Natural killer cell (primary cell): ENCODE data around the gene ZNF565. TPM values are rescaled to one million over a fixed set of nuclear protein-coding genes. Genes with fewer than 3 reads are reported as not detected.
A peak's percentile ranks its signal among the peaks of the same experiment; 100 is the strongest.
"Not testable (repeated sequence)": the region's sequence is repeated elsewhere in the genome, so short reads cannot be mapped to it uniquely, and the experiment has no call there.

Experiments
- ATAC-seq, 3 donors: fragments of 150-1000 bp in 2 of 3; fragments of 200-7000 bp in 1 of 3; cut with Tn5 transposase; 1 replicate in 1 of 3; 2 replicates in 2 of 3; pipeline ENCODE4 v1.10.0; 2021; ENCODE audit warnings: mild to moderate bottlenecking in 2 of 3, moderate library complexity in 2 of 3
- DNase-seq, 2 donors: peaks; one replicate each; pipeline versions ENCODE4 v3.0.0 to v3.0.0-alpha.2; 2013 to 2021; ENCODE audit warnings: mixed read lengths in 1 of 2
- H3K27ac ChIP-seq: one replicate; pipeline ENCODE4 v1.5.1; 2013; ENCODE audit warnings: mild to moderate bottlenecking, low read length
- H3K27me3 ChIP-seq: one replicate; pipeline ENCODE4 v1.6.1; 2013; ENCODE audit warnings: low read length; ENCODE audit not compliant: control insufficient read depth, insufficient read depth
- H3K36me3 ChIP-seq: one replicate; pipeline ENCODE4 v1.6.1; 2013; ENCODE audit warnings: low read length; ENCODE audit not compliant: control insufficient read depth, insufficient read depth
- H3K4me1 ChIP-seq: one replicate; pipeline ENCODE4 v1.6.1; 2013; ENCODE audit warnings: low read length; ENCODE audit not compliant: control insufficient read depth, insufficient read depth
- H3K4me3 ChIP-seq: one replicate; pipeline ENCODE4 v1.5.1; 2013; ENCODE audit warnings: low read length
- H3K9me3 ChIP-seq: one replicate; pipeline ENCODE4 v1.6.1; 2013; ENCODE audit warnings: low read length; ENCODE audit not compliant: control insufficient read depth, insufficient read depth
- H3K27ac Mint-ChIP-seq, 2 donors: one replicate each; pipeline ENCODE4 v1.8.0; 2022; ENCODE audit warnings: mild to moderate bottlenecking in 2 of 2, mixed read lengths in 2 of 2, moderate library complexity in 1 of 2
- H3K27me3 Mint-ChIP-seq, 2 donors: one replicate each; pipeline ENCODE4 v1.8.0; 2022; ENCODE audit warnings: low read depth in 2 of 2, mixed read lengths in 2 of 2
- H3K36me3 Mint-ChIP-seq: one replicate; pipeline ENCODE4 v1.8.0; 2022; ENCODE audit warnings: mixed read lengths
- H3K4me1 Mint-ChIP-seq, 2 donors: one replicate each; pipeline ENCODE4 v1.8.0; 2022; ENCODE audit warnings: mixed read lengths in 2 of 2
- H3K4me3 Mint-ChIP-seq: one replicate; pipeline ENCODE4 v1.8.0; 2022; ENCODE audit warnings: mild to moderate bottlenecking, moderate library complexity, mixed read lengths
- H3K9me3 Mint-ChIP-seq, 2 donors: one replicate each; pipeline ENCODE4 v1.8.0; 2022; ENCODE audit warnings: mixed read lengths in 2 of 2
- CTCF ChIP-seq: fragments of 200-600 bp; IDR thresholded peaks from one replicate; pipeline ENCODE4 v1.8.0; 2022; ENCODE audit warnings: antibody characterized with exemption
- WGBS: methylation state at CpG from one replicate; pipeline ENCODE4 v1.1.7; 2013; ENCODE audit warnings: missing lambda C conversion rate; ENCODE audit not compliant: insufficient coverage; 5-methylcytosine and 5-hydroxymethylcytosine counted together
- intact Hi-C: fragments of 100-400 bp; cut with micrococcal nuclease; formaldehyde crosslinking; loops from one replicate; pipeline ENCODE4 v1.14.2; 2022
- total RNA-seq, 4 donors: library from RNA; stranded (reverse); fragments of 120-200 nt in 1 of 4; gene quantifications; one replicate each; pipeline versions ENCODE4 v1.2.3 to v1.2.4, GENCODE V29; 2013 to 2022

Gene ZNF565
- total RNA-seq, 3 donors from 2014 or later (not counting 1 experiment from before 2014, with no cell fraction given) = 7.7 to 19.1 (median 10.5) TPM

- no peak for ATAC-seq
- H3K27me3 ChIP-seq = no peaks in the 10 kb centered on the region
- Mint-ChIP-seq H3K4me1 (no peaks in the 10 kb centered on the region), H3K9me3 (peaks cover 4 to 28% of the 10 kb centered on the region in 2 donors), H3K27ac (no peak overlapping the region), H3K4me3 (no peak overlapping the region), H3K27me3 (no peaks in the 10 kb centered on the region), H3K36me3 (peaks cover 82% of the 10 kb centered on the region)
- TF ChIP-seq CTCF = no peak
- H3K4me1 ChIP-seq = no peaks in the 10 kb centered on the region
- no peak for DNase-seq
- WGBS = 100% methylated on average over 2 of the region's 6 CpGs
- peaks cover 56% of the 10 kb centered on the region for H3K36me3 ChIP-seq
- no peak overlapping the region for H3K27ac ChIP-seq
- intact Hi-C loops = no loop called here
- H3K4me3 ChIP-seq = no peak overlapping the region
- peaks cover 70% of the 10 kb centered on the region for H3K9me3 ChIP-seq
These were observed 22.0 kb upstream of the ZNF565 start for GRCh38 chr19:36236304-36236945.

GRCh38 chr19:36233626-36234025 is 19.2 kb upstream of the ZNF565 start:
- H3K4me3 Mint-ChIP-seq, H3K27me3 ChIP-seq: not testable (repeated sequence)
- peaks cover 47% of the 10 kb centered on the region for H3K9me3 ChIP-seq

DNA sequence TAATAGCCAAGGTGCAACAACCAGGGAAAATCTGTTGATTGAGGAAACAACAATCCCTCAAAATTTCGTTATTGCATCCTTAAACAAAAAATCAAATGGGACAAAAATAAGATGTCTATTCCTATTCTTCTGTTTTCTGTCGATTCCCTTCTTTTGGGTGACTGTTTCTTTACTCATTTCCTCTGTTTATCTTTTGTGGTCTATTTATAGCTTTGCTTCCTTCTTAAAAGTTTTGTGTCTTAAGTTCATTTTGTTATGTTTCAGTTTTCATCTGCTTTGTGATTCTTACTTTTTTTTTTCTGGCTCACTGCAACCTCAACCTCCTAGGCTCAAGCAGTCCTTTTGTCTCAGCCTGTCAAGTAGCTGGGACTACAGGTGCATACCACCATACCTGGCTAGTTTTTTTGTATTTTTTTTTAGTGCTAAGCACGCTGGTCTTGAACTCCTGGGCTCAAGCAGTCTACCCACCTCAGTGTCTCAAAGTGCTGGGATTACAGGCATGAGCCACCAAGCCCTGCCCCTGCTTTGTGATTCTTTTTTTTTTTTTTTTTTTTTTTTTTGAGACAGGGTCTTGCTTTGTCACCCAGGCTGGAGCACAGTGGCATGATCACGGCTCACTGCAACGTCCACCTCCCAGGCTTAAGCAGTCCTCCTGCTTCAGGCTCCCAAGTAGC is 10.9 kb upstream of the ZNF565 start:
- Mint-ChIP-seq H3K36me3 (peaks cover 39% of the 10 kb centered on the region), H3K4me1 (peaks cover 22 to 34% of the 10 kb centered on the region in 2 donors), H3K4me3 (no peak overlapping the region), H3K9me3 (no peaks in the 10 kb centered on the region), H3K27ac (peak overlapping the region; percentile 3 to 52), H3K27me3 (no peaks in the 10 kb centered on the region)
- no peak for TF ChIP-seq CTCF
- 84% methylated on average over 4 of the region's 5 CpGs for WGBS
- Histone ChIP-seq H3K36me3 (peaks cover 44% of the 10 kb centered on the region), H3K9me3 (no peaks in the 10 kb centered on the region), H3K4me3 (no peak overlapping the region), H3K4me1 (peaks cover 3% of the 10 kb centered on the region), H3K27me3 (no peaks in the 10 kb centered on the region), H3K27ac (no peak overlapping the region)
- intact Hi-C loops = no loop called here
- no peak for ATAC-seq
- DNase-seq = no peak

More at GRCh38 chr19:36233626-36234025, 19.2 kb upstream of the ZNF565 start:
- intact Hi-C loops, ATAC-seq, H3K4me3 ChIP-seq, DNase-seq, H3K27ac Mint-ChIP-seq, H3K4me1 ChIP-seq, H3K27me3 Mint-ChIP-seq, H3K27ac ChIP-seq, H3K4me1 Mint-ChIP-seq: not testable (repeated sequence)
- 100% methylated on average over 2 of the region's 7 CpGs for WGBS
- Mint-ChIP-seq H3K9me3 (peaks cover 2 to 16% of the 10 kb centered on the region in 2 donors), H3K36me3 (peaks cover 86% of the 10 kb centered on the region)
- peaks cover 79% of the 10 kb centered on the region for H3K36me3 ChIP-seq

DNA sequence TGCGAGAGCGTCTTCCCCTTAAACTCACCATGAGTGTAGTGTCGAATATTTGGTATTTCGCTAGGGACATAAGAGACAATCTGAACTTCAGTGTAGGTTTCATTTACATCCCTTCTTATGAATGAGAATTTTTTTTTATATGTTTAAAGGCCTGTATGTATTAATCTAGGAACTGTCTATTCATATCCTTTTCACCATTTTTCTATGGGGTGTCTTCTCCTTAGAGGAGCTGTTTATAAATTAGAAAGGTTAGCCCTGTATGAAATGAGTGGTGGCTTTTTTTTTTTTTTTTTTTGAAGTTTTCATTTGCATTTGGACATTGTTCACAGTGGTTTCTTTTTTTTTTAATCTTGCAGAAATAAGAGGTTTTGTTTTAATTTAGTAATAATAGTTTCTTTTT is 8.0 kb upstream of the ZNF565 start:
- Mint-ChIP-seq H3K4me1 (peaks cover 32 to 40% of the 10 kb centered on the region in 2 donors), H3K4me3 (no peak overlapping the region), H3K9me3 (no peaks in the 10 kb centered on the region), H3K27me3 (no peaks in the 10 kb centered on the region), H3K36me3 (peaks cover 29% of the 10 kb centered on the region), H3K27ac (peak overlapping the region in 1 of 2 donors; percentile 55)
- no peaks in the 10 kb centered on the region for H3K9me3 ChIP-seq
- DNase-seq (no peak), ATAC-seq (no peak)
- H3K36me3 ChIP-seq = peaks cover 26% of the 10 kb centered on the region
- 100% methylated on average over 2 of the region's 4 CpGs for WGBS
- no peak overlapping the region for H3K27ac ChIP-seq
- H3K4me3 ChIP-seq = no peak overlapping the region
- no peaks in the 10 kb centered on the region for H3K27me3 ChIP-seq
- intact Hi-C loops = no loop called here
- TF ChIP-seq CTCF = no peak
- peaks cover 3% of the 10 kb centered on the region for H3K4me1 ChIP-seq
